Measurements from ENCODE around the gene LCE1A.

Gene LCE1A, protein sequence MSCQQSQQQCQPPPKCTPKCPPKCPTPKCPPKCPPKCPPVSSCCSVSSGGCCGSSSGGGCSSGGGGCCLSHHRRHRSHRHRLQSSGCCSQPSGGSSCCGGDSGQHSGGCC

DNA sequence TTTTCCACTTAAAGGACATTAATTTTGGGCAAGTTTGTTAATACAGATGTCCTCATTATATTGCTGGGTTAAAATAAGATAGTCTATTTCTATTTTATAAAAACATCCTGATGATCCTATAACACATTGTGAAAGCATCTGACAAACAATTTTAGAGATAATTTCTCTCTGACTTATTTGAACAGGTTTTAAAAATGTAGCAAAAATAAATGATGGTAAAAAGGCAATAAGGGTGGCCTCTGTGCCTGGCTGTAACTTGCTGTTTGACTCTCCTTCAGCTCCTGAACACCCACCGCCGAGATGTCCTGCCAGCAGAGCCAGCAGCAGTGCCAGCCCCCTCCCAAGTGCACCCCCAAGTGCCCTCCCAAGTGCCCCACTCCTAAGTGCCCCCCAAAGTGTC, at the start of gene LCE1A:
TSS of gene LCE1A (plus strand) at position 301 of the 400 bp plus-strand sequence. CDS start at position 301, 0 bp downstream.
- Mint-ChIP-seq H3K4me3 (no peak within 1 kb of the TSS), H3K36me3 (ENCODE audit: low read depth) (no peaks in the 10 kb centered on the region), H3K27ac (no peak within 1 kb of the TSS), H3K27me3 (peaks cover 6% of the 10 kb centered on the region), H3K9me3 (no peaks in the 10 kb centered on the region), H3K4me1 (ENCODE audit: low read depth) (no peaks in the 10 kb centered on the region)
- intact Hi-C loops (cut with micrococcal nuclease): no loop called here

DNA sequence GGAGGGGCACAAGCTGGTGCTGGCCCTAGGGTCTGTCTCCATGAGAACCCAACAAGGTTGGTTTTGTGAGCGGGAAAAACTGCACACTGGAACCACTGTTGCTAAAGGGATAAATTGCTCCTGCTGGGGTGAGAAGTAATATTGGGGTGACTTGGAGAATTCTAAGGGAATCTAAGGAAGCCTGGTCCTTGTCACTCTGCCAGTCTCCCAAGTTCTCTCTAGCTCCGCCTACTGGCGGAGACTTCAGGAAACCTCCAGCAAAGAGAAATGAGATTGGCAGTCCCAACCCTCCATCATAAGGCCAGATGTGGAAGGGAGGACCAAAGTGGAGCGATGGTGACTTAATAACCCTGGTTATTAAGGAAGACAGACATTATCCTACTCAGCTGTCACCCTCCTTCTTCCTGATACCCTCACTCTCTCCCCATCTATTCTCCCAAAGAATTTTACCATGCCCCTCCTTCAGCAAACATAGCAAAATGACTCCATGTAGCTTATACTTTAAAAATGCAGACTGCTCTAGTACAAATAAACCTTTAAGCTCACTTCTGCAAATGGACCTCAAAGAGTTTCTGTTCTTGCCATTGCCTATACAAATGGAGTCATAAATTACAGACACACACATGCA, 49.6 kb upstream of the LCE1A start:
- no peaks in the 10 kb centered on the region for H3K9me3 Mint-ChIP-seq
- no peak overlapping the region for H3K27ac Mint-ChIP-seq
- no peaks in the 10 kb centered on the region for H3K4me1 Mint-ChIP-seq (ENCODE audit: low read depth)
- no peak overlapping the region for H3K4me3 Mint-ChIP-seq
- H3K36me3 Mint-ChIP-seq (ENCODE audit: low read depth): no peaks in the 10 kb centered on the region
- intact Hi-C loops (cut with micrococcal nuclease): no loop called here
- H3K27me3 Mint-ChIP-seq: peaks cover 6% of the 10 kb centered on the region

DNA sequence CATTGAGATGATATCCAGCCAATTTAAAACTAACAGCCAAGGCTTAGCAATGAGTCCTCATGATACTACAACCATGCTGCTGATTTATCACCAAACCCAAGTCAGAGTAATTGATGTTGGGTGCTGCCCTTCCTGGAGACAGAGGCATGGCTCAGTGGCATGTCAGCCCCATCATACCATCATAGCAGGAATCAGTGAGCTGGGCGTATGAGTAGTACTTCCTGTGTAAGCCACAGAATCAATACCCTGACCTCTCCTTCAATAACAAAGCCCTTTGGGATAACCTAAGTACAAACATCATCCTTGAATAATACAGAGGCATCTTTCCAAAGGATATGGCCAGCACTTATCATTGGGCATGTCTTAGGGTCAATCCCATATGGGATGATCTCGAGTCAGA, 44.2 kb upstream of the LCE1A start:
- Mint-ChIP-seq H3K27ac (no peak overlapping the region), H3K36me3 (ENCODE audit: low read depth) (no peaks in the 10 kb centered on the region), H3K4me3 (no peak overlapping the region), H3K4me1 (ENCODE audit: low read depth) (no peaks in the 10 kb centered on the region), H3K27me3 (peaks cover 21% of the 10 kb centered on the region), H3K9me3 (no peaks in the 10 kb centered on the region)
- intact Hi-C loops (cut with micrococcal nuclease): no loop called here

DNA sequence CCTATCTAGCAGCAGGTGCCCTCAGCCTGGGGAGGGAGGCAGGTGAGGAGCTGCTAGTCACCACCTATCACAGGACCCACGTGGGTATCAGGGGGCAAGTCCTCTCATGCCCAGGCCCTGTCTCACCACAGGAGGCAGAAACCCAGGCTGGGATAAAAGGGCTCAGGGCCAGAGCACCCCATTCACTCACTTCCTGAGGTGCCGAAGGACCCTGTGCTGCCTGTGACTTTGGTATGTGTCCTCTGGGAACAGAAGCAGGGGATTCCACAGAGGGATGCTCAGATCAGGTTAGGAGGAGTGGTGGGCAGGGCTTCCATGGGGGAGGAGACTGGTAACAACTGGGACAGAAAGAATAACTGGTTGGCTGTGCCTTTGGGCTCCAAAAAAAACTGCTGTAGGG, 41.2 kb upstream of the LCE1A start, which contains the start of gene LCE1E:
TSS of gene LCE1E (plus strand) at position 181 of the 400 bp plus-strand sequence. CDS start 1,043 bp downstream, outside the sequence.
- Mint-ChIP-seq H3K27me3 (peaks cover 24% of the 10 kb centered on the region), H3K36me3 (ENCODE audit: low read depth) (no peaks in the 10 kb centered on the region), H3K4me1 (ENCODE audit: low read depth) (no peaks in the 10 kb centered on the region), H3K9me3 (no peaks in the 10 kb centered on the region), H3K4me3 (no peak within 1 kb of the TSS), H3K27ac (no peak within 1 kb of the TSS)
- intact Hi-C loops (cut with micrococcal nuclease): no loop called here

DNA sequence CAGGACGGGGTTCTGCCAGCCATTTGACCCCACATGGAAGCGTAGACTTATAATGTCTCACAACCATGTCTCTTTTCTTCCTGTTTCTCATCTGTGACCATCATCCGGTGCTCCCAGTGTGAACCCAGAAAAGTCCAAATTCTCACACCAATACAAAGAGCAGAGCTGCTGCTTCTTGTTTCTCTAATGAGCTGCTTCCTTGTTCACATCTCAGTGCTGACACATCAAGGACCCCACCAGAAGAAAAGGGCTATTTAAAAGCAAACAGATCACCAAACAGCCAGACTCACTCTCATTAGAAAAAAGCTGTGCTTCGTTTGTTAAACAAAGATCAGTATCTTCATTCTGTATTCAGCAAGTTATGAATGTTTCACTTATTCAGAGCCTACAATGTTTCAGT, 31.6 kb upstream of the LCE1A start:
- H3K9me3 Mint-ChIP-seq: no peaks in the 10 kb centered on the region
- peaks cover 8% of the 10 kb centered on the region for H3K27me3 Mint-ChIP-seq
- H3K36me3 Mint-ChIP-seq (ENCODE audit: low read depth): no peaks in the 10 kb centered on the region
- H3K27ac Mint-ChIP-seq: no peak overlapping the region
- H3K4me3 Mint-ChIP-seq: no peak overlapping the region
- H3K4me1 Mint-ChIP-seq (ENCODE audit: low read depth): no peaks in the 10 kb centered on the region
- intact Hi-C loops (cut with micrococcal nuclease): no loop called here

DNA sequence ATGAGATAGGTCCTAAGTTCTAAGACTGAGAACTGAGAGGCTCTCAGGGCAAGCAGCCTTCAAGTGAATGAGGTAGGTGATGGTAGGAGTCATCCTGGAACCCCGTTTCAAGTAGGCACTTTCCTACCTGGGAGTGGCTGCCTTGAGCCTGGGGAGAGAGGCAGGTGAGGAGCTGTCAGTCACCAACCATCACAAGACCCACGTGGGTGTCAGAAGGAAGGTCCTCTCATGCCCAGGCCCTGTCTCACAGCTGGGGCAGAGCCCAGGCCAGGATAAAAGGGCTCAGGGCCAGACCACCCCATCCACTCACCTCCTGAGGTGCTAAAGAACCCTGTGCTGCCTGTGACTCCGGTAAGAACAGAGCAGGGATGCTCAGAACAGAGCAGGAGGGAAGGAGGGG, 30.9 kb upstream of the LCE1A start, which contains the start of gene LCE1D:
TSS of gene LCE1D (plus strand) at position 301 of the 400 bp plus-strand sequence. CDS start 1,074 bp downstream, outside the sequence.
- Mint-ChIP-seq H3K4me3 (no peak within 1 kb of the TSS), H3K36me3 (ENCODE audit: low read depth) (no peaks in the 10 kb centered on the region), H3K4me1 (ENCODE audit: low read depth) (no peaks in the 10 kb centered on the region), H3K9me3 (no peaks in the 10 kb centered on the region), H3K27ac (no peak within 1 kb of the TSS), H3K27me3 (peaks cover 8% of the 10 kb centered on the region)
- intact Hi-C loops (cut with micrococcal nuclease): no loop called here

DNA sequence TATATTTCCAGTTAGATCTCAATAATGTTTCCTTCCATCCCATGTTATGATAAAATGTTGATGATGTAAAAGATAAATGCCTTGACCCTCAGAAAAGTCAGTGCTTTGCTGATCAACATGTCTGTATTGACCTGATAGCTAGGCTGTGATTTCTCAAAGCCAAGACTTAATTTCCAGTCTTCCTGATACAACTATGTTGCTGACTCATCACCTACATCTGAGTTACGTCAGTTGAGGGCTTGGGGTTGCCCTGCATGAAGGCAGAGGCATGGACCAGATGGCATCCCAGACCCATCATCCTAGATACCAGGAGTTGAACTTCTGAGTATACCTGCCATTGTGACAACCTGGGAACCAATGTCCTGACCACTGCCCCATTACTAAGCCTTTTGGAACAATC, 25.9 kb upstream of the LCE1A start:
- Mint-ChIP-seq H3K4me1 (ENCODE audit: low read depth) (no peaks in the 10 kb centered on the region), H3K27ac (no peak overlapping the region), H3K27me3 (peaks cover 13% of the 10 kb centered on the region), H3K36me3 (ENCODE audit: low read depth) (no peaks in the 10 kb centered on the region), H3K4me3 (no peak overlapping the region), H3K9me3 (no peaks in the 10 kb centered on the region)
- intact Hi-C loops (cut with micrococcal nuclease): no loop called here

DNA sequence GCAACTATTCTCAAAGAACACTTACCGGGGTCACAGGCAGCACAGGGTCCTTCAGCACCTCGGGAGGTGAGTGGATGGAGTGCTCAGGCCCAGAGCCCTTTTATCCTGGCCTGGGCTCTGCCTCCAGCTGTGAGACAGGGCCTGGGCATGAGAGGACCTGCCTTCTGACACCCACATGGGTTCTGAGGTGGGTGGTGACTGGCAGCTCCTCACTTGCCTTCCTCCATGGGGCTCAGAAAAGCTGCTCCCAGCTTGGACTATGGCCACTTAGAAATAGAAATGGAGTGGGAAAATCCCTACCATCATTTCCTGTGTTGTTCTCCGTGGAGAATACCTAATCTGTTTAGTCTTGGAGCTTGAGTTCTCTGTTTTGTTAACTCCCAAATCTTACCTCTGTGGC, 20.7 kb upstream of the LCE1A start, which contains the start of gene LCE1C:
TSS of gene LCE1C (minus strand) at position 76 of the 400 bp plus-strand sequence. CDS start 1,173 bp downstream, outside the sequence.
- Mint-ChIP-seq H3K4me1 (ENCODE audit: low read depth) (no peaks in the 10 kb centered on the region), H3K9me3 (no peaks in the 10 kb centered on the region), H3K27ac (no peak within 1 kb of the TSS), H3K36me3 (ENCODE audit: low read depth) (no peaks in the 10 kb centered on the region), H3K4me3 (no peak within 1 kb of the TSS), H3K27me3 (peaks cover 8% of the 10 kb centered on the region)
- intact Hi-C loops (cut with micrococcal nuclease): no loop called here

DNA sequence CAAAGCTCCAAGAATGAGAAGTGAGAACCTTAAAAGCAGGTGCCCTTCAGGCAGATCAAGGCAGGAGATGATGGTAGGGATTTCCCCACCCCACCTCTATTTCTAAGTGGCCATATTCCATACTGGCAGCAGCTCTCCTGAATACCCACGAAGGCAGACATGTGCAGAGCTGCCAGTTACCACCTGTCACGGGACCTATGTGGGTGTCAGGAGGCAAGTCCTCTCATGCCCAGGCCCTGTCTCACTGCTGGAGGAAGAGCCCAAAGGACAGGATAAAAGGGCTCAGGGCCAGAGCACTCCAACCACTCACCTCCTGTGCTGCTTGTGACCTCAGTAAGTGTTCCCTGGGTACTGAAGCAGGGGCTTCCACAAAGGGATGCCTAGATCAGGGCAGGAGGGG, 16.2 kb upstream of the LCE1A start:
- Mint-ChIP-seq H3K4me1 (ENCODE audit: low read depth) (no peaks in the 10 kb centered on the region), H3K27me3 (peaks cover 10% of the 10 kb centered on the region), H3K9me3 (no peaks in the 10 kb centered on the region), H3K27ac (no peak overlapping the region), H3K36me3 (ENCODE audit: low read depth) (no peaks in the 10 kb centered on the region), H3K4me3 (no peak overlapping the region)
- intact Hi-C loops (cut with micrococcal nuclease): no loop called here

DNA sequence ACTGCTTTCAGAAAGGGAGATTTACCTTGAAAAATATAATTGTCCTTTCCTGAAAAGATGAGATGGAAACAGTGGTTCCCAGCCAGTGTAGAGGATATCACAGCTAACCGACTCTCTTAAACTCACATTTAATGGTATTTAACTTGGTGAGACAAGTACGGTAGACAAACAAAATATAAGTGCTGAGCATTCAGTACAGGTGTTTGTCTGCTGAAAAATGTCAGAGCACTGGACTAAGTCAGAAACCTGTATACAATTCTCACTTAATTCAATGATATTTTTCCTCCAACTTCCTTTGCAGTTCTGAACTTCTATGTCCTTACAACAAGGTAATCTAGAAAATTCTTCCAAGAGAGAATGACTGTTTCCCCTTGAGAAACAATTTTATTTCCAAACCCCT, 15.6 kb upstream of the LCE1A start, which contains the start of gene LCE1B:
TSS of gene LCE1B (plus strand) at position 301 of the 400 bp plus-strand sequence. CDS start 476 bp downstream, outside the sequence.
- Mint-ChIP-seq H3K27me3 (peaks cover 8% of the 10 kb centered on the region), H3K9me3 (no peaks in the 10 kb centered on the region), H3K27ac (no peak within 1 kb of the TSS), H3K4me1 (ENCODE audit: low read depth) (no peaks in the 10 kb centered on the region), H3K4me3 (no peak within 1 kb of the TSS), H3K36me3 (ENCODE audit: low read depth) (no peaks in the 10 kb centered on the region)
- intact Hi-C loops (cut with micrococcal nuclease): no loop called here

DNA sequence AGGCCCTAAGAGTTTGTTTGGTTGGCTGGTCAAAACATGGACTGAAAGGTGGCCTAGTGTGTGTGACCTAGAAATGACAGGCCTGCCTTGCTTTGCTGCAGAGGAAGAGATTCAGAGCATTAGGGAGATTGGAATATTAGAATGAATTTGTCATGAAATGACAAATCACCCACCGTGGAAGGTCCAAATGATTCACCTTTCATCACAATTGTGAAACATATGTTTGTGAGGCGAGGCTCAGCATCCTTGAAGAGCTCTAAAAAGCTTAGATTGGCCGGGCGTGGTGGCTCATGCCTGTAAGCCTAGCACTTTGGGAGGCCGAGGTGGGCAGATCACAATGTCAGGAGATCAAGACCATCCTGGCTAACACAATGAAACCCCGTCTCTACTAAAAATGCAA, 10.0 kb upstream of the LCE1A start:
- H3K4me3 Mint-ChIP-seq: no peak overlapping the region
- intact Hi-C loops (cut with micrococcal nuclease): no loop called here
- peaks cover 7% of the 10 kb centered on the region for H3K27me3 Mint-ChIP-seq
- H3K36me3 Mint-ChIP-seq (ENCODE audit: low read depth): no peaks in the 10 kb centered on the region
- no peak overlapping the region for H3K27ac Mint-ChIP-seq
- no peaks in the 10 kb centered on the region for H3K9me3 Mint-ChIP-seq
- H3K4me1 Mint-ChIP-seq (ENCODE audit: low read depth): peaks cover 16% of the 10 kb centered on the region

DNA sequence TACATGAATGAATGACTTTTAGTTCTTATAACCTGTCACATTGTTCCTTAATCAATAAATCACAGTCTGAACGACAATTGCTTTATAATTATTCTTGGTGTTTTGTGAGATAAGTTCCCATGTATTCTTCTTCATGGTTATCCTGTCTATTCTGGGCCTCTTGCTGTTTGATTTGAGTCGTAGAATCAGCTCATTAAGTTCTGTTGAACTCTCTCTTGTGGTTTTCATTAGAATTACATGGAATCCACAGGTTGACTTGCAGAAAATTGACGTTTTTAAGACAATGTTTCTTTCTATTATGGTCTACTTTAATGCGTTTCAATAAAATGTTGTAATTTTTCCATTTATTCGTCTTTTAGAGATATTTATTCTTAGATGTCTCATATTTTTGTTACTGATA, 4.0 kb upstream of the LCE1A start:
- H3K4me3 Mint-ChIP-seq: no peak overlapping the region
- intact Hi-C loops (cut with micrococcal nuclease): no loop called here
- H3K27me3 Mint-ChIP-seq: peaks cover 6% of the 10 kb centered on the region
- no peak overlapping the region for H3K27ac Mint-ChIP-seq
- peaks cover 16% of the 10 kb centered on the region for H3K4me1 Mint-ChIP-seq (ENCODE audit: low read depth)
- no peaks in the 10 kb centered on the region for H3K36me3 Mint-ChIP-seq (ENCODE audit: low read depth)
- no peaks in the 10 kb centered on the region for H3K9me3 Mint-ChIP-seq

DNA sequence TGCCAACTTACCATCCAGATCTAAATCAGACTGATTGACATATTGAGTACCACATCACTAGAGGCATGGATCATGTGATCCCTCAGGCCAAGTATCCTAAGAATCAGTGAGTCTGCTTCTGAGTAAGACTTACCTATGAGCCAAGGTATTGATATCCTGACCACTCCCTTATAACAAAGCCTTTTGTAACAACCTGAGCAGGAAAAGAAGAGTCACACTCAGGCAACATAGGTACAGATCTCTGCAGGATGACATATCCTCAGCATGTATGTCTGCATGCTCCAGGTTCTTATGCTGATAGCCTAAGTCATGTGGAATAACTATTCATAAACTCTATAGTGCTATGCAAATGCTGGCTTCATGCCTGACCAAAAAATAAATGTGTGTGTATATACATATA, 2.3 kb upstream of the LCE1A start:
- H3K4me3 Mint-ChIP-seq: no peak overlapping the region
- no peaks in the 10 kb centered on the region for H3K9me3 Mint-ChIP-seq
- no peaks in the 10 kb centered on the region for H3K36me3 Mint-ChIP-seq (ENCODE audit: low read depth)
- no peak overlapping the region for H3K27ac Mint-ChIP-seq
- H3K4me1 Mint-ChIP-seq (ENCODE audit: low read depth): peaks cover 6% of the 10 kb centered on the region
- peaks cover 6% of the 10 kb centered on the region for H3K27me3 Mint-ChIP-seq
- intact Hi-C loops (cut with micrococcal nuclease): no loop called here

DNA sequence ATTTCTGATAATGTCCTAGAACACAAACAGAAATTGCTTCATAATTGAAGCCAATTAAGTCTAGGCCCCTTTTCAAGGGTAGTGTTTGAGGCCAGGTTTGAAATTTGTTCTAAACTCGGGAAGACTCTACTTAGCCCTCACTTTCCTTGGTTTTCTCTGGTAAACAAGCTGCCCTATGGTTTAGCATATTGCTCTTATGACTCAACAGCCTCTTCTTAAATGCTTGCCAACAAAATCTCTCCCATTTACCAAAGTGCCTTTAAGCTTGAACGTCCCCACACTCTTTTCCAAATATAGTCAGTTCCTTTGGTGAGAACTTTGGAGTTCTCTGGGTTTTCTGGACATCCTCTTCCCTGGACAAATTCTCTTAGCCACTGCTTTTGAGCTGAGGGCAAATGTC, 9.6 kb downstream of the LCE1A start:
- intact Hi-C loops (cut with micrococcal nuclease): no loop called here
- no peaks in the 10 kb centered on the region for H3K36me3 Mint-ChIP-seq (ENCODE audit: low read depth)
- H3K27ac Mint-ChIP-seq: no peak overlapping the region
- no peaks in the 10 kb centered on the region for H3K9me3 Mint-ChIP-seq
- no peak overlapping the region for H3K4me3 Mint-ChIP-seq
- no peaks in the 10 kb centered on the region for H3K4me1 Mint-ChIP-seq (ENCODE audit: low read depth)
- H3K27me3 Mint-ChIP-seq: peaks cover 3% of the 10 kb centered on the region

DNA sequence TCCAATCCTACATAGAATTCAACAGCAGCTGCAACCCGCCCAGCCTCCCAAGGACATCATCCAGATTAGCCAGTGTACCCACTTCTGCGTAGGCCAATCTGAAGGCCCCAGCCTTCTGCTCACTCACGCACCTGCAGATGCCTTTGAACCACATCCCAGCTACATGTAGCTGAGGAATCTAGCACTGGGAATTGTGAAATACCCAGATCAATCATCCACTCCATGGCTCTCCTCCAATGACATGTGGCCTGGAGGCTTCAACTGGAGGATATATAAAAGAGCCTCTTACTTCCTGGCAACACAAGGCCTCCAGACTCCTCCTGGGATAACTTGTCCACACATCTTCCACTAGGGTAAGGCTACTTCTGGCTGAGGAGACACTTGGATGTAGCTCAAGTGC, 15.3 kb downstream of the LCE1A start, which contains the start of gene LCE6A:
TSS of gene LCE6A (plus strand) at position 301 of the 400 bp plus-strand sequence. CDS start 665 bp downstream, outside the sequence.
- intact Hi-C loops (cut with micrococcal nuclease): no loop called here
- no peak within 1 kb of the TSS for H3K27ac Mint-ChIP-seq
- peaks cover 1% of the 10 kb centered on the region for H3K27me3 Mint-ChIP-seq
- H3K4me3 Mint-ChIP-seq: no peak within 1 kb of the TSS
- H3K4me1 Mint-ChIP-seq (ENCODE audit: low read depth): no peaks in the 10 kb centered on the region
- H3K36me3 Mint-ChIP-seq (ENCODE audit: low read depth): no peaks in the 10 kb centered on the region
- H3K9me3 Mint-ChIP-seq: no peaks in the 10 kb centered on the region
